Hepatocyte (in vitro differentiated cells): ENCODE data around the gene KNL1.

Experiments used
- EZH2 ChIP-seq: fragments of 200-600 bp; sonication (generic); IDR thresholded peaks from 2 replicates; pipeline ENCODE4 v1.6.1; 2016; ENCODE audit warnings: antibody characterized with exemption, mild to moderate bottlenecking, borderline replicate concordance
- EZH2phosphoT487 ChIP-seq: fragments of 200-600 bp; sonication (generic); IDR thresholded peaks from one replicate; pipeline ENCODE4 v1.6.1; 2018; ENCODE audit warnings: antibody characterized with exemption, mild to moderate bottlenecking, low read depth, moderate library complexity; ENCODE audit not compliant: unreplicated experiment, severe bottlenecking
- TF ChIP-seq, protein P1 (sequence below): fragments of 200-600 bp; sonication (generic); IDR thresholded peaks from 2 replicates; pipeline ENCODE4 v1.5.1; 2016; ENCODE audit warnings: antibody characterized with exemption, mild to moderate bottlenecking; ENCODE audit not compliant: poor library complexity

DNA sequence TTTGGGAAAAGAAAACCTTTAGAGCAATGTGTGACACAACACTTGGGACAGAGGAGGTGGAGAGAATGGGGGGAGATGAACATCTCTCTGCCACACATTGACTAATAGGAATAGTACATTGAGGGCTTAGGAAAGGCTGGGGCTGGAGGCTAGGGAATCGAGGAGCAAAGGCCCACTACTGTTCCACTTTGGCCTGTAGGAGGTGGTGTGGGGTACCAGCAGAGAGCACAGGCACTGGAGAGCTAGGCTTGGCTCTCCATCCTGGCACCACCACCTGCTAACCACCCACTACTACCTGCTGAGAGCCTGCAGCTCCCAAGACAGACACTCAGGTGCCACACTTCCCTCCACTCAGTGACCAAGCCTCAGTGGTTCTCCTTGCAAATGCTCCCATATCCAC is 48.6 kb upstream of the KNL1 start:
- TF ChIP-seq, protein P1, sequence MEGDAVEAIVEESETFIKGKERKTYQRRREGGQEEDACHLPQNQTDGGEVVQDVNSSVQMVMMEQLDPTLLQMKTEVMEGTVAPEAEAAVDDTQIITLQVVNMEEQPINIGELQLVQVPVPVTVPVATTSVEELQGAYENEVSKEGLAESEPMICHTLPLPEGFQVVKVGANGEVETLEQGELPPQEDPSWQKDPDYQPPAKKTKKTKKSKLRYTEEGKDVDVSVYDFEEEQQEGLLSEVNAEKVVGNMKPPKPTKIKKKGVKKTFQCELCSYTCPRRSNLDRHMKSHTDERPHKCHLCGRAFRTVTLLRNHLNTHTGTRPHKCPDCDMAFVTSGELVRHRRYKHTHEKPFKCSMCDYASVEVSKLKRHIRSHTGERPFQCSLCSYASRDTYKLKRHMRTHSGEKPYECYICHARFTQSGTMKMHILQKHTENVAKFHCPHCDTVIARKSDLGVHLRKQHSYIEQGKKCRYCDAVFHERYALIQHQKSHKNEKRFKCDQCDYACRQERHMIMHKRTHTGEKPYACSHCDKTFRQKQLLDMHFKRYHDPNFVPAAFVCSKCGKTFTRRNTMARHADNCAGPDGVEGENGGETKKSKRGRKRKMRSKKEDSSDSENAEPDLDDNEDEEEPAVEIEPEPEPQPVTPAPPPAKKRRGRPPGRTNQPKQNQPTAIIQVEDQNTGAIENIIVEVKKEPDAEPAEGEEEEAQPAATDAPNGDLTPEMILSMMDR: no peak
- TF ChIP-seq EZH2 (no peak), EZH2phosphoT487 (no peak)
